Activated T-cell treated with anti-CD3 and anti-CD28 coated beads for 1 hour (primary cell): Measurements from ENCODE around the gene C8A.

Source experiments
- DNase-seq: peaks from one replicate; pipeline ENCODE4 v3.0.0-alpha.2; 2020; ENCODE audit warnings: low read depth

The C8A gene

DNA sequence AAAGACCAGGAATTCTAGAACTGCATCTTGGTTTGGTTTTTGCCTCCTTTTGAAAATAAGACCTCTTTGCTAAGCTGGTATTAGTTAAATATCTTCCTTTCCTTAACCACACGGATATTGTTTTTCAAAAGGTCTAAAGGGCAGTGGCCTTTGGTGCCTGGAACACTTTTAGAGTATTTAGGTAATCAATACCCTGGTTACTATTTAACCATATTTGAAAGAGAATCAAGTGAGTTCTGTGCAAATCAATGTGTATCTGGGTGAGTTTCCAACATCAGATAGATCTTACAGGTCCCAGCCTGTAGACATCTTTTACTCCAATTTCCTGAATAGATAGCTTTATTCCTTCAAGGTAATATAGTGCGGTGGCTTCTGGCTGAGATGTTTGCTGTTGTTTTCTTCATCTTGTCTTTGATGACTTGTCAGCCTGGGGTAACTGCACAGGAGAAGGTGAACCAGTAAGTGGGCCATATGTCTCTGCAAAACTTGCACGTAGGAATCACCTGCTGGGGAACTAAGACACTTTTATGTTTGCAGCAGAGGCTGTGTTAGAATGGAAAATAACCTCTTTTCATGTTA, at the start of gene C8A:
TSS of gene C8A (plus strand) at position 277 of the 579 bp plus-strand sequence. CDS start at position 382, 105 bp downstream.
- DNase-seq, result no peak

DNA sequence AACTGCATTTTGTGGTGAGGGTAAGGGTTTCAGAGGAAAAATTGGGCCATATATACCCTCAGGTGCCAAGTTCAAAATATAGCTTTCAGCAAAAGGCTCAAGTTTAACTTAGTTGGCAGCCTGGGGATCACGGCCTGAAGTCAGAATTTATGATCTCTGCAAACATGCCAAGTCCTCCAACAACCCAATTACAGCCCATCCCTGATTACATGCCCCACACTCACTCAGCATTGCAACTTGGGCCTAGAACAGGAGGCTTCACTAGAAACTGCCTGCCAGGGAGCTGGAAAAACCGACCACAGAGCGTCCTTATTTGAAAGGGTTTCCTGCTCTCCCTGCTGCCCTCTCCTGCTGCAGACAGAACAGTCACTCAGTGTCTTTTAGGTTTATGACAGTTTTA, 47.8 kb upstream of the C8A start:
- DNase-seq, result no peak

- DNase-seq, result no peak
Observed at GRCh38 chr1:56808410-56808809, 46.2 kb upstream of the C8A start.

DNA sequence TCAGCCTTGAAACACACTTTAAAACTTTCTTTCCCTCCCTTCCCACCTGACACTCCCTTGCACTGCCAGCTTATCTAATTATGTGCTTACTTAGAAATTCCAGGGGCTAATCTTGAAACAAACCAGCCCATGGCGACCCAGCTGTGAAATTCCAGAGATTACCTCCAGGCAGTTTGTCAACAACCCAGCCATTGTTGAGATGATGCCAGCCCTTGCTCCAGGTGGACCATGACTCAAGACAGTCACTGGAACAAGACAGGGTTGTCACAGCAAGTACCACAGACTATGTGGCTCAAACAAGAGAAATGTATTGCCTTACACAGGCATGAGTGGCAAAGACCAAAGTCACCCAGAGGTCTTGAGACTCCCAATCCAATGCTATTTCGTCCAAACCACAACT, 43.3 kb upstream of the C8A start:
- no peak for DNase-seq

- DNase-seq, result no peak
Observed at GRCh38 chr1:56814205-56814604, 40.4 kb upstream of the C8A start.

- DNase-seq, result no peak
Observed at GRCh38 chr1:56816264-56816663, 38.3 kb upstream of the C8A start.

GRCh38 chr1:56816909-56817308, 37.7 kb upstream of the C8A start:
- DNase-seq, result no peak

DNA sequence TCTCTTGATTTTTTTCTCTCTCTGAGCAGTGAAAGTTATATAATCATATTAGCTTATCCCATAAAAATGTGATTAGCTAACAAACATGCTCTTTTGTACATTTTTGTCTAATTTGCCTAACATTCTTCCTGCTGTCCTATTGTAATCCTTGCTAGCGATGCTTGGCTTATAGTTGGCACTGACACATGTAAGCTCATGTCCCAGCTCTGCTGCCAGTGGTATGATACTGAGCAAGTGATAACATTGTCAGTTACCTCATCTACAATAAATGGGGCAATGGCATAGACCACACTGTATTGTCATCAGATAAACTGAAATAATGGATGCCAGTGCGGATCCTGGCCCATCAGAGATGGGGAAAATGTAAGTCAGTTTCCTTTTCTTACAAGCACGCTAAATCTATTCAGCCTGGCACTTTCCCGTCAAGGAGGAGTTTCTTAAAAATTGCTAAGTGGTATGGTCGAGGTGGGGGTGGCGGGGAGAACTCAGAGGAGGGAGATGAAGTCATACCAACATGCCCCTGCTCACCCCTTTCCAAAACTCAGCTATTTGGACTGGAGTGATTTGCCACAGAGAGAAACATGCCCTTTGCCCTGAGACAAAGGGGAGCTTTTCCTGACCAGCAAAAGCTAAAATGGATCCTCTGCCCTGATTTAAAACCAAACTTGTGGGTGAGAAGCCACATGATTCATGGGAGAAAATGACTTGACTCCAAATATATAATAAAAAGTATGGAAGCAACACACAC, 36.7 kb upstream of the C8A start:
- DNase-seq, result no peak

GRCh38 chr1:56819387-56819899, 35.2 kb upstream of the C8A start, which contains the start of gene FYB2:
Gene FYB2, minus strand, starts transcription at chr1:56819404. Its CDS starts 114 bp downstream, at chr1:56819290.
- no peak for DNase-seq

GRCh38 chr1:56820755-56821461, 33.7 kb upstream of the C8A start:
- DNase-seq, result peak; percentile 47

DNA sequence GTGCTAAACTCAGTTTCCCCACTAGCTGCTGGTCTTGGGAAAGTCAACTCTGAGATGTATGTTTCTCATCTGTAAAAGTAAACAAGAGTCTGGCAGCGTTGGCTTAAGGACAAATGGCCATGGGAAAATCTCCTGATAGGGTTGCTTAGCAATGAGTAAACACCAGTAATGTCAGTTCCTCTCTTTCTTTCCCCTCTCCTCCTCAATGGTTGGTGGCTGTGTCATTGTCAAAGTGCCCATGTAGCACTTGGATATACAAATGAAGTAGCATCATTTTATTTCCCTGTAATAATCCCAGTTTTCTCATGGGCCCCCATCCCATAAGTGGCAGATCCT, 33.2 kb upstream of the C8A start:
- no peak for DNase-seq

- no peak for DNase-seq
Observed at GRCh38 chr1:56824271-56824670, 30.3 kb upstream of the C8A start.

GRCh38 chr1:56824938-56825337, 29.7 kb upstream of the C8A start:
- no peak for DNase-seq

DNA sequence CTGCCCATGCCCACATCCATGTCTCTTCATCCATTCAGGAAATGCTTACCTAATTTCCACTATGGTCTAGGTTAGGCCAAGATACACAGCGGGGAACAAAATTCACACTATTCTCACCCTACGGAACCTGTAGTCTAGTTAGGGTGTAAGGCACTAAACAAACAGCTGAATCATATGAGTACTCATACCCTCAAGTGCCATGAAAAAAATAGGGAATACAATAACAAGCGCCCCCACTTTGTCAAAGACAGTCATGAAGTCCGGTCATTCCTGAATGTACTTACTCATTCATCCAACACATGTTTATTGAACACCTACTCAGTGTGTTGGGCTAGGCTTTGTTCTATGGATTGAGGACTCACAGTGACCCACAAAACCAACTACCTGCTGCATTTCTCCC, 29.2 kb upstream of the C8A start:
- DNase-seq, result no peak

DNA sequence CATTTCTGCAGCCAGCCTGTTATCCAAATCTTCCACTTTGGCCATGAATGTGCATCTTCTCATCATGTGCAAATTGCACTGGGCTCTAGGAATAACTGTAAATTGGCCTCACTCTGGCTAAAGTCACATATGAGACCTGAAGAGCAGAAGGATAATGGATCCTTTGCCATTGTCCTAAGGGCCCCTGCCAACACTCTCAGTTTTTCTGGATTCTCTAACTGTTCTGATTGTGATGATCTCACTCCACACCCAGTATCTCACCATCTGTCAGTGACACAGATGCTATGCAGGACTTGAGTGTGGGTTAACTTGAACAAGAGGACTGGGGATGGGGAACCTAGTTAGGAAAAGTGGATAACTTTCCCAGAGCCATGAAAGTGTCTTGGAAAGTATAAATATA, 26.9 kb upstream of the C8A start:
- no peak for DNase-seq

DNA sequence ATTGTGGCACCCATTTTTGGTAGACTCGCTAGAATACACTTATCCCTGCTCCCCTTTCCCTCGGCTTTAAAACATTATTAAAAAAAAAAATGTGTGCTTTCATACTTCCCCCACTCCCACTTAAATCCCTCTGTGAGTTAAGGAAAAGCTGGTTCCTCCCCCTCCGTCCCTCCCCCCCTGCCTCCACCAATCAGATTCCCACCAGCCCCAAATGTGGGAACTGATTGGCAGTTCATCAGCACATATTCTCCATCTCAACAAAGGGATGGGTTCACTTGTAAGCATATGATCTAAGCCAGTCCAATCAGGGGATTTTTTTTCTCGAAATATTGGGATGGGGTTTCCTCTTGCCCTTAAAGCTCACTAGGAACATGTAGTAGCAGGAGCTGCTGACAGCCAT, 24.5 kb upstream of the C8A start:
- DNase-seq, result no peak

GRCh38 chr1:56831871-56832693, 22.5 kb upstream of the C8A start:
- peak; percentile 54 for DNase-seq

DNA sequence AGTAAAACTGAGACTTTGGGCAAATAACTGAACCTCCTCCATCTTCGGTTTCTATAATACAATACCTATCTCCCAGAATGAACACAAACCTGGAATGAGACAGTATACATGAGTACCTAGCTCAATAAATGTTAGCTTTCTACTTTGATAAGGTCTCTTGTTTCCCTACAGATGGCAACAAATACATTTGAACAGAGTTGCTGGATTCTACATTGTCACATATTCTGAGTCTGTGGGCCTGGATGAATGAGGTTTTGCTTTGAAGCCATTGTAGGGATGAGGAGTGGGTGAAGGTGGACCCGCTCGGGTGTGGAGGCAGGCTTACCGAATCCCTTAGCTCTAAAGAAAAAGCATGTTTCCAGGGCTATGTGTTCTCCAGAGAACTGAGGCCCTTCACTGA, 21.5 kb upstream of the C8A start:
- DNase-seq, result no peak

DNA sequence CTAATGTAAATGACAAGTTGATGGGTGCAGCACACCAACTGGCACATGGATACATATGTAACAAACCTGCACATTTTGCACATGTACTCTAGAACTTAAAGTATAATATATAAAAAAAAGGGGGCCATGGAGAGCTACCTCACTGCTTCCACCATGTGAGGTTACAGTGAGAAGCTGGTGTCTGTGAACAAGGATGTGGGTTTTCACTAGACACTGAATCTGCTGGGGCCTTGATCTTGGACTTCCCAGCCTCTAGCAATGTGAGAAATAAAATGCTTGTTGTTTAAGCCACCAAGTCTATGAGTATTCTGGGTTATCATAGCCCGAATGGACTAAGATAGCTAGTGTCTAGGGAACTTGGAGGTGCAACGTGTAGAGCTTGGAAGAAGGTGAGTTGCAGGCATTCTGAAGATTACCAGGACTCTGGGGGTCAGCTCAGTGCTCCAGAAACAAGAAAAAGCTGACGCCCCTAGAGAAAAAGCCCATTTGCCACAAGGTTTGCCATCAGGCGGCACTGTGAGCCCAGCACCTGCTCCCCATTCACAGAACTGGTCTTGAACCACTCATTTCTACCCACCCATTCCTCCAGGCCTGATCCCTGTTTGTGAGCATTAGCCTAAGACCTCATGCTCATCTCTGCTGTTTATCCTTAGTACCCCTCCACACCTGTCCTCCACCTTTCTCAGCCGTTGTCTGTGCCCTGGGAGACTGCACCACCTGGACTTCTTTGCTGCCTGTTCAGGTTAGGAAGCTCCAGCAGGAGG, 20.3 kb upstream of the C8A start:
- DNase-seq, result no peak

- DNase-seq, result no peak
Observed at GRCh38 chr1:56835657-56836056, 18.9 kb upstream of the C8A start.

DNA sequence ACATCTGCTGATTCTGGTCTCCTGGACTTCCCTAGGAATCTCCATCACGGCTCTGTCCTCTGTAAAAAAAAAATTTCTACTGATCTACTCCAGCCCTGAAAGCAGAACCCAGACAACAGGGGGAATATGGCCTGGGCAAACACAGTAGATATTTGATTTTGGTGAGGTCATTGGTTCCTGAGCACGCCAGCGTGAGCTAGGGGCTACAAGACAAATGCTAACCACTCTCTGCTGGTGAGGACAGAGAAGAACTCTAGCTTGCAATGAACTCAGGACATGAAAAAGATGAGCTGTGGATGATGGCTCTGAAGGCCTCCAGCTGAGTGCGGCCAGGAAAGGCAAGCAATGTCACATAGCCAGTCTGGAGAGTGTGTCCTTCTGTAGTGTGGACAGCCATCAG, 18.2 kb upstream of the C8A start:
- no peak for DNase-seq
